KOPT-K1 (cell line): ENCODE data around the gene BPIFB2.
A peak's percentile ranks its signal among the peaks of the same experiment; 100 is the strongest.
"Not testable (repeated sequence)": the region's sequence is repeated elsewhere in the genome, so short reads cannot be mapped to it uniquely, and the experiment has no call there.

Experiments used
- H3K27ac ChIP-seq: fragments of 200-600 bp; sonication (generic); 2 replicates; pipeline ENCODE4 v1.5.1; 2016; ENCODE audit warnings: antibody characterized with exemption, mild to moderate bottlenecking, low read depth, low read length; ENCODE audit not compliant: poor library complexity, severe bottlenecking
- H3K36me3 ChIP-seq: fragments of 200-600 bp; sonication (generic); 2 replicates; pipeline ENCODE4 v1.5.1; 2017; ENCODE audit warnings: antibody characterized with exemption, mild to moderate bottlenecking, low read length, moderate library complexity; ENCODE audit not compliant: insufficient read depth
- H3K9me3 ChIP-seq: fragments of 200-600 bp; sonication (generic); 2 replicates; pipeline ENCODE4 v1.5.1; 2017; ENCODE audit warnings: antibody characterized with exemption, low read length, mild to moderate bottlenecking; ENCODE audit not compliant: insufficient read depth, poor library complexity, severe bottlenecking

Gene BPIFB2, protein sequence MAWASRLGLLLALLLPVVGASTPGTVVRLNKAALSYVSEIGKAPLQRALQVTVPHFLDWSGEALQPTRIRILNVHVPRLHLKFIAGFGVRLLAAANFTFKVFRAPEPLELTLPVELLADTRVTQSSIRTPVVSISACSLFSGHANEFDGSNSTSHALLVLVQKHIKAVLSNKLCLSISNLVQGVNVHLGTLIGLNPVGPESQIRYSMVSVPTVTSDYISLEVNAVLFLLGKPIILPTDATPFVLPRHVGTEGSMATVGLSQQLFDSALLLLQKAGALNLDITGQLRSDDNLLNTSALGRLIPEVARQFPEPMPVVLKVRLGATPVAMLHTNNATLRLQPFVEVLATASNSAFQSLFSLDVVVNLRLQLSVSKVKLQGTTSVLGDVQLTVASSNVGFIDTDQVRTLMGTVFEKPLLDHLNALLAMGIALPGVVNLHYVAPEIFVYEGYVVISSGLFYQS

DNA sequence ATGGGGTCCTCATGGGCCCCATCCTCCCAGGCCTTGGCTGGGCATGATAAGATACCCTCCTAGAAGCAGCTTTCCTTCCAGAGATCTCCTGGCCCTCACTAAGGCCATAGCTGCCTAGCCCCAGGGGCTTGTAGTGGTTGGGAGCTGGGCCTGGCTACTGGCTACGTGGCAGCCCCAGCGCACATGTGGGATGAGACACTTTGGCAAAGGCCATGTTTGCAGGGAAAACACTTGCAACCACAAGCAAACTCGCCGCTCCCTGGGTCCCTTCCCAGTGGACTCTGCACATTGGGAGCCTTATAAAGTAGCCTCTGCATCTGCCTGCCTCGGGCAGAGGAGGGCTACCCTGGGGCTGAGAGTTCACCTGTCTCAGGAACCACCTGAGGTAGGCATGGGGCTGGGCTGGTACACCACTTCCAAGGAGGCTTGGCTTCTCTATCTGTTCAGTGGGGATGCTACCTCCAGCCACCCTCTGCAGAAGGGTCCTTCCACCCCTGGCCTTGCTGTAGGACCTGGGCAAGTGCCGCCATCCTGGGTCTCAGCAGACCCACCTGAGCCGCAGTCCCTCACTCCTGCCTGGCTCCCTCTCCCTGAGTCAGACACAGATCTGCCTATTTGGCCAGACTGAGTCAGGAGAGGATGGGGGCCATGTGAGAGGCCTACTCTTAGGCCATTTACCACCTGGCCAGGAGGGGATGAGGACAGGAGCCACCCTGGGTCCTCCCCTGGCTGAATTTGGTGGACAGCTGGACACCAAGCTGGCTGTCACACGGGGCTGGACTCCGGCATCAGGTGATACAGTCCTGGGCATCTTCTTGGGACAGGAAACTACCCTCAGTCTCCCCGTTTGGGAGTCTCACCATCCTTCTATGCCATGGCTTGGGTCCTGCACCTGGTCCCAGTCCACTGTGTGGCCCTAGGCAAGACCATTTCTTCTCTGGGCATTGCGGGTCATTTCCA lies at the start of gene BPIFB2:
Gene BPIFB2 (plus strand): TSS at position 329 of the 960 bp plus-strand sequence. CDS start 871 bp downstream, outside the sequence.
- no peak within 1 kb of the TSS for H3K27ac ChIP-seq
- no peaks in the 10 kb centered on the region for H3K9me3 ChIP-seq
- no peaks in the 10 kb centered on the region for H3K36me3 ChIP-seq

DNA sequence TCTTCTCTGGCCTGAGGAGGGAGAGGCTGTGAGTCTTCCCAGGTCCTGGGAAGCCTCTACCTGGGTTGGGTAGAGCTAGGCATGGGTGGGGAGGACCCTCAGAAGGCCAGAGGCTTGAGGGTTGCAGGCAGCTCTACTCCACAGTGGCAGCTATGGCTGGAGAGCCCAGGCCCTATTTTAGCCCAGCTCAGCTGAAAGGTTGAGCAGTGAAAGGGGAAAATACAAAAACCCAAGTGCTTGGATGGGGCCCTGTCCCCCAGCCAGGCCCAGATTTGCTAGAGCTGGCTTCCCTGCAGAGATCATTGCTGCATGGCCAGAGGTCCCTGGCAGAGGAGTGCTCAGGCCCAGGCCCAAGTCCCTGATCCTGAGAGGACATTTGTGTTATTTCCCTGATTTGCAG lies 48.9 kb upstream of the BPIFB2 start:
- Histone ChIP-seq H3K36me3 (no peaks in the 10 kb centered on the region), H3K27ac (no peak overlapping the region), H3K9me3 (peaks cover 46% of the 10 kb centered on the region)

DNA sequence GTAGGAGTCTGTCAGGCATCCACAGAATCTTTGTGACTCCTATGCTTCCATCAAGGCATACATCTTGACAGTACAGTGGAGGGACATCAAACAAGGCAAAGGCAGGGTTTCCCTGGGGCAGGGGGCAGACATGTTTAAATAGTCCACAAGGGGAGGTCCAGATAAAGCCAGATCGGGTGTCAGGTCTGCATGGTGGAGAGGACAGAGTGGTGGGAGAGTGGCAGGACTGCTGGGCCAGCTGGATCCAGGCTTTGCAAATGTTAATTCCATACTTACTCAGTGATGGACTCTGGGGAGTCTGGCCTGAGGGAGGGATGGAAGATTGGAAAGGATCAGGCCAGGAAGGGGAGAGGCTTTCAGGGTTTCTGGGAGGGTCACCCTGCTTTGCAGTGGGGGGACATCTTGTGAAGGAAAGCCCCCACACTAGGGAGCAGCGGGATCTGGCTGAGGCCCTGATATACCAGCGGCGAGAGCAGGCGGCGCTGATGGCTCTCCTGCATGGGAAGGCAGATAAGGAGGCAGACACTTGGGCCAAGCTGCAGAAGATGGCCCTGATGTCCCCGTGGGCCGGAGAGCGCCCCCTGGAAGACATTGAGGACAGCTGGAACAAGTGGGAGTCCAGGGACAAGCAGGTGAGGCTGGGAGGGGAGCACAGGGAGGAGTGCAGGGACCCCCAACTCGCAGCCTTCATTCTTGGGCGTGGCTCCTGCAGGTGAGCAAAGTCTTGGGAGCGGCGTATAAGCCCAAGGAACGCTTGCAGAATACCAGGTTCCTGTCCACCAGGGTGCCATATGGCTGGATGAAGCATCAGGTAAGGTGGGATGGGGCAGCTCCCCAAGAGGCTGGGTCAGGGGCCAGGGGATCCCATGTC lies 47.9 kb upstream of the BPIFB2 start:
- no peaks in the 10 kb centered on the region for H3K36me3 ChIP-seq
- no peak overlapping the region for H3K27ac ChIP-seq
- H3K9me3 ChIP-seq: peaks cover 36% of the 10 kb centered on the region

DNA sequence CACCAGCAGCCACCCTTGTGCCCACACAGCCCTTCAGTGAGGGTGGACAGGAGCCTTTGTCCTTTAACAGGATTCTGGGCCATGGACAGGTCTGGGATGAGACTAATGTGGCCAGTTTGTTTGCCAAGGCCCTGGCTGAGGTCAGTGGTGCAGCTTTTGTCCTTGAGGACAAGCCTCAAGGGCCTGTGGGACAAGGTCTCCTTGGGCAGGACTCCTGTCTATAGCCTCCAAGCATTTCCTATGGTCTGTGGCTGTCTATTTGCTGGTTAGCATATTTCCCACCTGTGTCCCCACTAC lies 47.3 kb upstream of the BPIFB2 start:
- no peak overlapping the region for H3K27ac ChIP-seq
- peaks cover 30% of the 10 kb centered on the region for H3K9me3 ChIP-seq
- H3K36me3 ChIP-seq: no peaks in the 10 kb centered on the region

DNA sequence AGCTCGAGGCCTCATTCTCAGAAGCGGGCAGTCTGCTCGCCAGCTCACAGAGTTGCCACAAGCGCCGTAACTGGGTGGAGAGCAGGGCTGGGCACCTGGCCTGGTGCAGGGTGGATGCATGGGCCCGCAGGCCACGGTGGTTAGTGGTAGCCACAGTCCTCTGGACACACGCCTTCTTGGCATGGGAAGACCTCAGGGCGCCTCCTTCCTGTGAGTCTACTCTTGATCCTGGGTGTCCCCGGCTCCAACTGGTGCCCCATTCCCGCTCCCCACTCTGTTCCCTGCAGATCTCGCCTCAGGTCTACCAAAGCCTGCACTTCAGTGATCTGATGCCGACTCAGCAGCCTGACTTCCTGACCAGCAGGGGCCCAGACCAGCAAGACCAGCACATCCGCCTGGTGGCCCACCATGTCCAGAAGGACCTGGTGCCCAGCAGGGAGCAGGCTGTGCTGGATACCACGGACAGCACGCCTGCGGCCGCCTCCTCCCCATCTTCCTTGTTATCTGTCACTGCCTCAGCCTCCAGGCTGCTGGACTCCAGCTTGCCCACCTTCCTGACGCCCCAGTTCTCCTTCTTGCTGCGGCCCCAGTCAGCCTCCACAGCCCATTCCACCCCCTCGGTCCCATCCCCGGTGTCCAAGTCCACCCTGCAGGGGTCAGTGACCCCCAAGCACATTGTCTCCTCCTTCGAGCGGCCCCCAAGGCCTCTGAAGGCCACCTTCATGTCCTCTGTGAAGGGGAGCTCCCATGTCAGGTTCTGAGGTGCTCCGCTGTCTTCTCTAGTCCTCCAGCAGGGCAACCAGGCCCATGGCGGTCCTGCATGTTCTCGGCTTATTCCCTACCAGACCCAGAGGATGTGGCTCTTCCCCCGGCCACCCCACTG lies 46.4 kb upstream of the BPIFB2 start:
- H3K27ac ChIP-seq: peak overlapping the region; percentile 22
- no peaks in the 10 kb centered on the region for H3K36me3 ChIP-seq
- peaks cover 21% of the 10 kb centered on the region for H3K9me3 ChIP-seq

DNA sequence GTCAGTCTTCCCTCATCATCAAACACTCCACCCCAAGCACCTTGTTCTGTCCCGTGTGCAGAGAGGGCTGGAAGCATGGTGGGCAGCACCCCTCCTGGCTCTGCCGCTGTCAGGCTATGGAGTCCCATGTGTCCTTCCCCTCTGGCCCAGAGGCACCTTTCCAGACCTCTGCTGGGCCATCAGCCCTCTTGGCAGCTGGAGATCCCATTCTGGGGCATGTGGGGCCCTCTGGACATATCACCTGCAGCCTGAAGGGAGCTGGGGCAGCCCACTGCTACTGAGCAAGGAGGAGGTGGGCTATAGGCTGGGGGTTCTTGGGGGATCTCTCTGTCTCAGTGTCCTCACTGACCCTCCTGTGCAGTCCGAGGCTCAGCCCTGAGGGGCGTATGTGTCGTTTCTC lies 45.5 kb upstream of the BPIFB2 start:
- peaks cover 12% of the 10 kb centered on the region for H3K9me3 ChIP-seq
- no peaks in the 10 kb centered on the region for H3K36me3 ChIP-seq
- H3K27ac ChIP-seq: peak overlapping the region; percentile 22

DNA sequence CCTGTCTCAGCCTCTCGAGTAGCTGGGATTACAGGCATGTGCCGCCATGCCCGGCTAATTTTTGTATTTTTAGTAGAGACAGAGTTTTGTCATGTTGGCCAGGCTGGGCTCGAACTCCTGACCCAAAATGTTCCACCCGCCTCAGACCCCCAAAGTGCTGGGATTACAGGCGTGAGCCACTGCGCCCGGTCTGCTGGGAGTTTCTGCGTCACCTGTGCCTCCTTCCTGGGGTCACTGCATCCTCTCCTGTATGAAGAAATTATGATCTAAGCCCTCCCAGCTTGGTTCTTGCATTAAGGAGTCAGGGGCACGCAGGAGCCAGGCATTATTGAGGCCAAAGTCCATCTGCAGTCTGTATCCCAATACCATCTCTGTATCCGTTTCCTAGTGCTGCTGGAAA lies 44.9 kb upstream of the BPIFB2 start:
- H3K9me3 ChIP-seq, H3K36me3 ChIP-seq: not testable (repeated sequence)
- H3K27ac ChIP-seq: peak overlapping the region; percentile 45

DNA sequence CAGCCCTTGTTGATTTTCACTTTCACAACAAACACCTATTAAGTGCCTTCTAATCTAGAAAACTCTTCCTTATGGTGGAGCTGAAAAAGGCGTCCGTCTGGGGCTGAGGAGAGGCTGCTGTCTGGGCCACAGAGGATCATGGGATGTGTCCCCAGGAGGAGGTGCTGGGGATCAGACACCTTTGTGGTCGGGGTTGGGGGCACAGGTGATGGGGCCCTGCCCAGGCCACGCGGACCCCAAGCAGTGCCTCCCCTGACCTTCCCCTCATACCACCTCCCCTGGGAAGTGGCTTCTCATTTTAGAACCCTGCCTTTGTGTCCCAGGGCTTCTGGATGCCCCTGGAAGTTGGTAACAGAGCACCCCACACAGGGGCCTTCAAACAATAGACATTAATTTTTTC lies 44.3 kb upstream of the BPIFB2 start:
- H3K9me3 ChIP-seq: peaks cover under 1% of the 10 kb centered on the region
- H3K36me3 ChIP-seq: no peaks in the 10 kb centered on the region
- H3K27ac ChIP-seq: peak overlapping the region; percentile 45

DNA sequence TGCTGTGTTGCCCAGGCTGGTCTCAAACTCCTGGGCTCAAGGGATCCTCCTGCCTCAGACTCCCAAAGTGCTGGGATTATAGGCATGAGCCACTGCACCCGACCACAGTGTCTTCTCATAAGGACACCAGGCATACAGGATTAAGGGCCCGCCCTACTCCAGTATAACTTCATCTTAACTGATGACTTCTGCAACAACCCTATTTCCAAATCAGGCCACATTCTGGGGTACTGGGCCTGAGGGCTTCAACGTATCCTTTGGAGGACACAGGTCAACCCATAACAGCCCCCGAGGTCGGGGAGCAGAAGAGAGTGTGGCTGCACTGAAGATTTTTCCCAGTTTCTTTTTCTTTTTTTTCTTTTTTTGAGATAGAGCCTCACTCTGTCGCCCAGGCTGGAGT lies 42.9 kb upstream of the BPIFB2 start:
- Histone ChIP-seq H3K27ac (peak overlapping the region; percentile 15), H3K9me3 (no peaks in the 10 kb centered on the region), H3K36me3 (no peaks in the 10 kb centered on the region)

DNA sequence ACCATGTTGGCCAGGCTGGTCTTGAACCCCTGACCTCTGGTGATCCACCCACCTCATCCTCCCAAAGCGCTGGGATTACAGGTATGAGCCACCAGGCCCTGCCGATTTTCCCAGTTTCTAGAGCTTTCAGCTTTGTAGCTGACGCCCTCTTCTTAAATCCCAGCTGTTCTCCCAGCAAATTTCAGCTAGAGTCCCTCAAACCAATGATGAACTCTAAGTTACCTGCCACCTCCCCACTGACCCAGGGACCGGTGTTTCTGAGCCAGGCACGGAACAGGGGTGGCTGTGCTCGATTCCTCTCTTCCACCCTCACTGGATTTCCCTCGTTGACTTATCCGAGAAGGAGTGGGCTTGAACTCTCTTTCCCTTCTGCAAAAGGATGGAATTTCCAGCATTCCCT lies 42.4 kb upstream of the BPIFB2 start:
- Histone ChIP-seq H3K9me3 (no peaks in the 10 kb centered on the region), H3K27ac (peak overlapping the region; percentile 97), H3K36me3 (no peaks in the 10 kb centered on the region)

DNA sequence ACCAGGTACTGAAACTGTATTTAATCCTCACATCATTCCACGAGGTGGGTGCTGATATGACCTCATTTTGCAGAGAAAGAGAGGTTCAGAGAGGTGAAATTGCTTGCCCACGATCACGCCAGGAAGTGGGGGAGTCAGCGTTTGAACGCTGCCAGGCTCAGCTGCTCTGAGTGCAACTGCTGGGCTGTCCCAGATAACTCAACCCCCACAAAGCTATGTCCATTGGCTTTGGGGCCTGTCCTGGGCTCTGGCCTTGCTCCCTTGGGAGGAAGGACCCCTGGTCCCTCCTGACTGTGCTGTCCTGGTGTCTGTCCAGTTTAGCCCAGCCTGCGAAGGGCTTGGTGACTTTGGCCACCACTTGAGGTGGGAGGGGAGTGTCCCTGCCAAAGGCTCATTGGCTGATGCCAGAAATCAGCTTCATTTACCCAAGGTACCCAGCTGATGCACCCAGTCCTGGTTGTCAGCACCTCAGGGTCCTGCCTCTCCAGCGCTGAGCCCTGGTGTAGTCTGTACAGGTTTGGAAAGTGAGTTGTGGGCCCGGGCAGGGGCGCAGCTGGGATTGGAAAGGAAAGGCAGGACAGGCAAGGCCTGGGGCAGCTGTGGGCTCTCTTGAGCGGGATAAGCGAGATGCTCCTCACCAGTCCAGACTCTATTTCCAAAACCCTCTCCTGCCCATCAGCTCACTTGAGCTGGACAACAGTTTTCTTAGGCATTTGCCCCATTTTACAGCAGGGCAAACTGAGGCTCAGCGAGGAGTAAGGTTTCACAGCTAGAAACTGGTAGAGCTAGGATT lies 41.7 kb upstream of the BPIFB2 start:
- H3K36me3 ChIP-seq: no peaks in the 10 kb centered on the region
- H3K27ac ChIP-seq: peak overlapping the region; percentile 97
- no peaks in the 10 kb centered on the region for H3K9me3 ChIP-seq

DNA sequence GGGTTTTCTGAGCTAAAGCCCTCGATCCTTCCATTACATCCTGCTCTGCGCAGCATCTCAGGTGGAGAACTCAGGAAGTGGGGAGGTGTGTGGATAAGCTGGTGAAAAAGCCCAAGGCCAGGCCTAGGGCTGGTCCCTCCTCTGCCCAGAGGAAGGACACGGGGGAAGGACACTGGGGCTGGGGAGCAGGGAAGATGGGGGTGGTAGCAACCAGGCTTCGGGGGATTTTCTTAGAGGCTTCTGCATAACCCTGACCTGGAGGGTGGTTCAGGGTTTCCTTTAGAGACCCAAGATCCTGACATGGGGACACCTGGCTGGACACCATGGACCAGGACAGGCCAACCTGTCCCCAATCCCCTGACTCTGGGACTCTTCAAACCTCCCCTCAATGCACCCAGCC lies 41.1 kb upstream of the BPIFB2 start:
- Histone ChIP-seq H3K9me3 (no peaks in the 10 kb centered on the region), H3K36me3 (no peaks in the 10 kb centered on the region), H3K27ac (peak overlapping the region; percentile 97)
